ENCODE data around the gene CTNNA2.

DNA sequence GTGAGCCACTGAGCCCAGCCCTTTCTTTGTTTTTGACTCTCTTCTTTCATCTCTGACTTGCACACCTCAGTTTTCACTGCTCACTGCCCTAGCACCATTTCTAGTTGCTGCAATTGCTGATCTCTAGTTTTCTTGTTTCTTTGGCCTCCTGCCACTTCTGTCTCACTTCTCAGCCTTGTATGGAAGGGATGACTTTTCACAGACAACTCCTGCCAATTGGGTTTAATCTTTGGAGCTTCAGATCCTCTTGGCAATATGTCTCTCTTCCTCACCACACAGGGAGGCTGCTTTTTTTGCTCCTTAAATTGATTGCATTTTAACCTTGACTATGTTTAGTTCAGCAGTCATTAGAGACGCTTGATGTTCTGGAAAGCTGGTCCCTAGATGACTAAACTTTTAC is 323.1 kb downstream of the CTNNA2 start:
- TF ChIP-seq EP300 (IDR thresholded peaks at IDR 0.05) (no peak), TP53 (CRISPR knock-in tag; IDR thresholded peaks at IDR 0.05) (no peak), RFX5 (IDR thresholded peaks at IDR 0.05) (no peak), POLR2A (IDR thresholded peaks at IDR 0.05; ENCODE audit: low read length) (no peak), RNF2 (IDR thresholded peaks at IDR 0.05; ENCODE audit: borderline replicate concordance, low read depth) (no peak), CBX2 (IDR thresholded peaks at IDR 0.05; ENCODE audit: borderline replicate concordance, low read depth) (no peak), ESRRA (IDR thresholded peaks at IDR 0.05; ENCODE audit: borderline replicate concordance, low read length) (no peak), HDAC2 (IDR thresholded peaks at IDR 0.05) (no peak), FOSL2 (IDR thresholded peaks at IDR 0.05) (no peak), FOSL2 (CRISPR knock-in tag; IDR thresholded peaks at IDR 0.05) (no peak), REST (IDR thresholded peaks at IDR 0.05) (no peak)
- TF ChIP-seq, protein P1, sequence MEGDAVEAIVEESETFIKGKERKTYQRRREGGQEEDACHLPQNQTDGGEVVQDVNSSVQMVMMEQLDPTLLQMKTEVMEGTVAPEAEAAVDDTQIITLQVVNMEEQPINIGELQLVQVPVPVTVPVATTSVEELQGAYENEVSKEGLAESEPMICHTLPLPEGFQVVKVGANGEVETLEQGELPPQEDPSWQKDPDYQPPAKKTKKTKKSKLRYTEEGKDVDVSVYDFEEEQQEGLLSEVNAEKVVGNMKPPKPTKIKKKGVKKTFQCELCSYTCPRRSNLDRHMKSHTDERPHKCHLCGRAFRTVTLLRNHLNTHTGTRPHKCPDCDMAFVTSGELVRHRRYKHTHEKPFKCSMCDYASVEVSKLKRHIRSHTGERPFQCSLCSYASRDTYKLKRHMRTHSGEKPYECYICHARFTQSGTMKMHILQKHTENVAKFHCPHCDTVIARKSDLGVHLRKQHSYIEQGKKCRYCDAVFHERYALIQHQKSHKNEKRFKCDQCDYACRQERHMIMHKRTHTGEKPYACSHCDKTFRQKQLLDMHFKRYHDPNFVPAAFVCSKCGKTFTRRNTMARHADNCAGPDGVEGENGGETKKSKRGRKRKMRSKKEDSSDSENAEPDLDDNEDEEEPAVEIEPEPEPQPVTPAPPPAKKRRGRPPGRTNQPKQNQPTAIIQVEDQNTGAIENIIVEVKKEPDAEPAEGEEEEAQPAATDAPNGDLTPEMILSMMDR (IDR thresholded peaks at IDR 0.05), result no peak

Measured in A549 (cell line).